SU-DHL-6 (cell line): ENCODE results near the gene TIMP1.

Source experiments
- H2AFZ ChIP-seq: fragments of 200-600 bp; sonication (generic); 2 replicates; pipeline ENCODE4 v1.6.1; 2014; ENCODE audit warnings: low read depth, mild to moderate bottlenecking, moderate library complexity, mixed read lengths, antibody characterized with exemption, low read length; ENCODE audit not compliant: severe bottlenecking
- H3F3A ChIP-seq: fragments of 200-600 bp; shearing (Covaris generic); 2 replicates; pipeline ENCODE4 v1.6.0; 2016; ENCODE audit warnings: antibody characterized with exemption, mild to moderate bottlenecking; ENCODE audit not compliant: insufficient read depth
- H3K27ac ChIP-seq: fragments of 200-600 bp; sonication (generic); 2 replicates; pipeline ENCODE4 v1.5.1; 2016; ENCODE audit warnings: low read depth, mild to moderate bottlenecking, low read length, moderate library complexity, mixed read lengths
- H3K27me3 ChIP-seq: fragments of 200-600 bp; sonication (generic), shearing (Covaris generic); 2 replicates; pipeline ENCODE4 v1.6.0; 2014; ENCODE audit warnings: mild to moderate bottlenecking, low read length
- H3K36me3 ChIP-seq: fragments of 200-600 bp; sonication (generic); 2 replicates; pipeline ENCODE4 v1.6.1; 2014; ENCODE audit warnings: mild to moderate bottlenecking, low read length, mixed read lengths
- H3K4me2 ChIP-seq: fragments of 300-600, 200-600 bp; shearing (Covaris generic), sonication (generic); 2 replicates; pipeline ENCODE4 v1.6.0; 2014; ENCODE audit warnings: low read length, low read depth, mild to moderate bottlenecking; ENCODE audit not compliant: poor library complexity, severe bottlenecking
- H3K4me3 ChIP-seq: fragments of 200-600 bp; sonication (generic); 2 replicates; pipeline ENCODE4 v1.5.1; 2014; ENCODE audit warnings: antibody characterized with exemption, low read length, mild to moderate bottlenecking, mixed read lengths; ENCODE audit not compliant: insufficient read depth, poor library complexity, severe bottlenecking
- H3K79me2 ChIP-seq: fragments of 200-600 bp; sonication (generic); 2 replicates; pipeline ENCODE4 v1.6.1; 2014; ENCODE audit warnings: mild to moderate bottlenecking, low read length, moderate library complexity; ENCODE audit not compliant: insufficient read depth
- H3K9ac ChIP-seq: fragments of 200-600 bp; sonication (generic); 2 replicates; pipeline ENCODE4 v1.7.0; 2014; ENCODE audit warnings: mild to moderate bottlenecking, low read length
- H3K9me2 ChIP-seq: fragments of 200-600 bp; sonication (generic); replicated peaks from 2 replicates; pipeline ENCODE4 v1.6.1; 2014; ENCODE audit warnings: low read length; ENCODE audit not compliant: insufficient read depth
- H3K9me3 ChIP-seq: fragments of 200-600 bp; sonication (generic); 2 replicates; pipeline ENCODE4 v1.6.1; 2014; ENCODE audit warnings: low read length, mixed read lengths; ENCODE audit not compliant: insufficient read depth
- H4K20me1 ChIP-seq: fragments of 200-600 bp; sonication (generic); 2 replicates; pipeline ENCODE4 v1.6.1; 2014; ENCODE audit warnings: low read depth, mild to moderate bottlenecking, antibody characterized with exemption, low read length, moderate library complexity, mixed read lengths
- EZH2phosphoT487 ChIP-seq: fragments of 200-600 bp; sonication (generic), shearing (Covaris generic); conservative IDR thresholded peaks from 2 replicates; pipeline ENCODE4 v1.6.1; 2018; ENCODE audit warnings: mild to moderate bottlenecking, antibody characterized with exemption, low read length, moderate library complexity, mixed read lengths
- TF ChIP-seq, protein P1 (sequence below): fragments of 200-600 bp; sonication (generic); IDR thresholded peaks from one replicate; pipeline ENCODE4 v1.5.1; 2017; ENCODE audit warnings: antibody characterized with exemption, mild to moderate bottlenecking, low read length, moderate library complexity; ENCODE audit not compliant: insufficient read depth, poor library complexity, severe bottlenecking

Gene TIMP1

DNA sequence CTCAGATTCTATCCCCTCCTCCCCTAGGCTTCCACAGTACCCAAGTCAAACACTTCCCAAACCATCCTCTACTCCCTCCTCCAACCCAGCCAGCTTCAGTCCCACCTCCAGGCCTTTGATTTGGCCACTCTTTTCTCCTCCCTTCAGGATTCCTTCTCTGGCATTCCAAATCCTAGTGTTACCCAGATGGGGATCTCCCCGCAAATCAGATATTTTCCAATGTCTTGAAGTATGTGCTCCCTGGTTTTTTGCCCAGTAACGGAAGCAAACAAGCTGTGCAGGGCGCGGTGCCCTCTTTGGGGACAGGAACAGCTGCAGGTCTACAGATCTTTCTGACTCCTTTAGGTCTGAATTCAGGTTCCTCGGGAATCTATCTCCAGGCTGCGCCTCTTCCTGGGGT, 39.6 kb downstream of the TIMP1 start:
- no peak overlapping the region for H3K9ac ChIP-seq
- H3K9me3 ChIP-seq, result no peaks in the 10 kb centered on the region
- no peaks in the 10 kb centered on the region for H3K79me2 ChIP-seq
- no peak overlapping the region for H3K4me3 ChIP-seq
- TF ChIP-seq, protein P1, sequence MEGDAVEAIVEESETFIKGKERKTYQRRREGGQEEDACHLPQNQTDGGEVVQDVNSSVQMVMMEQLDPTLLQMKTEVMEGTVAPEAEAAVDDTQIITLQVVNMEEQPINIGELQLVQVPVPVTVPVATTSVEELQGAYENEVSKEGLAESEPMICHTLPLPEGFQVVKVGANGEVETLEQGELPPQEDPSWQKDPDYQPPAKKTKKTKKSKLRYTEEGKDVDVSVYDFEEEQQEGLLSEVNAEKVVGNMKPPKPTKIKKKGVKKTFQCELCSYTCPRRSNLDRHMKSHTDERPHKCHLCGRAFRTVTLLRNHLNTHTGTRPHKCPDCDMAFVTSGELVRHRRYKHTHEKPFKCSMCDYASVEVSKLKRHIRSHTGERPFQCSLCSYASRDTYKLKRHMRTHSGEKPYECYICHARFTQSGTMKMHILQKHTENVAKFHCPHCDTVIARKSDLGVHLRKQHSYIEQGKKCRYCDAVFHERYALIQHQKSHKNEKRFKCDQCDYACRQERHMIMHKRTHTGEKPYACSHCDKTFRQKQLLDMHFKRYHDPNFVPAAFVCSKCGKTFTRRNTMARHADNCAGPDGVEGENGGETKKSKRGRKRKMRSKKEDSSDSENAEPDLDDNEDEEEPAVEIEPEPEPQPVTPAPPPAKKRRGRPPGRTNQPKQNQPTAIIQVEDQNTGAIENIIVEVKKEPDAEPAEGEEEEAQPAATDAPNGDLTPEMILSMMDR, result no peak
- no peak for TF ChIP-seq EZH2phosphoT487
- no peak overlapping the region for H3K4me2 ChIP-seq
- no peak overlapping the region for H2AFZ ChIP-seq
- no peak overlapping the region for H3K27ac ChIP-seq
- H3K9me2 ChIP-seq, result no peaks in the 10 kb centered on the region
- no peaks in the 10 kb centered on the region for H3K27me3 ChIP-seq
- no peaks in the 10 kb centered on the region for H3F3A ChIP-seq
- H3K36me3 ChIP-seq, result no peaks in the 10 kb centered on the region
- H4K20me1 ChIP-seq, result no peaks in the 10 kb centered on the region

DNA sequence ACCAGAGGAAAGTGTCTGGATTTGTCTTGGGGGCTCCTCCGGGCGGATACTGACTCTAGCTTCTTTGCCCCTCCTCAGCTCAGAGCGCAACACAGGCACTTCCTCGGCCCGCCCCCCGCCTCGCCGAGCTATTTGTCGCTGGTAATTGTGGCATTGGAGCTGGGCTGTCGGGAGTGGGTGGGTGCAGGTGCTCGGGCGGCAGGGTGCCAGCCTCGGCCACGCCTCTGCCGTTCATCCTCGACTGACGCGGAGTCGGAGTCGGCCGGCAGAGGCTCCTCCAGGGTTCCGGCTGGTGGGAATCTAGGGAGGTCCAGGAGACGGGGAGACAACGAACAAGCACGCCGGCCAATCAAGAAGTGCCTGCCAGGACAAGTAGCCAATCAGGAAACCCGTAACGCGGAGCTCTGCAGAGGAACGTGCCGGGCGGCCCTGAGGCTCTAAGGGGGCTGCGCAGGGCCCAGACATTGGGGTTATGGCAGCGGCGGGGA, 41.3 kb downstream of the TIMP1 start:
- no peak overlapping the region for H3K4me2 ChIP-seq
- no peak overlapping the region for H3K9ac ChIP-seq
- no peaks in the 10 kb centered on the region for H3K79me2 ChIP-seq

DNA sequence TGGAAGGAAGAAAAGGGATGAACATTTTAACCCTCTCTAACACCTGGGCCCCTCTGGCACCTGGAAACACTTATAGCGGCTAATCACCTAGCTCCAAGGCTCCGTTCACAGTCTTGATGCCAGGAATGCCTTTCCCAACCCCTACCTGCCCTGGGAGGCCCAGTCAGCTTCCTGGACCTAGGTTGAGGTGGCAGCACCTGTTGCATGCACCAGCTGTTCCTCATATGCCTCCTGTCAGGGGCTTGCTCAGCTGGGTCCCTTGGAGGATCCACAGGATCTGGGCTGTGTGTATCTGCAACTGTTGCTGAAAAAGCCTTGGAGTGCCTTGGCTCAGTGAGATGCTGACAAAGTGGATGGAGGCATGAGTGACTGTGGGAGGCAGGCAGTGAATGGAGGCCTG, 43.1 kb downstream of the TIMP1 start:
- no peaks in the 10 kb centered on the region for H4K20me1 ChIP-seq
- H3K9me2 ChIP-seq, result no peaks in the 10 kb centered on the region
- H3K4me2 ChIP-seq, result no peak overlapping the region
- TF ChIP-seq, protein P1, result no peak
- TF ChIP-seq EZH2phosphoT487, result no peak
- no peak overlapping the region for H3K27ac ChIP-seq
- no peaks in the 10 kb centered on the region for H3K9me3 ChIP-seq
- no peaks in the 10 kb centered on the region for H3K27me3 ChIP-seq
- no peaks in the 10 kb centered on the region for H3K36me3 ChIP-seq
- H3K4me3 ChIP-seq, result no peak overlapping the region
- no peak overlapping the region for H3K9ac ChIP-seq
- H3F3A ChIP-seq, result no peaks in the 10 kb centered on the region
- H2AFZ ChIP-seq, result no peak overlapping the region
- H3K79me2 ChIP-seq, result no peaks in the 10 kb centered on the region

More for the DNA sequence above, 41.3 kb downstream of the TIMP1 start:
- Histone ChIP-seq H2AFZ (no peak overlapping the region), H3F3A (no peaks in the 10 kb centered on the region), H4K20me1 (no peaks in the 10 kb centered on the region), H3K27me3 (no peaks in the 10 kb centered on the region), H3K27ac (no peak overlapping the region), H3K36me3 (no peaks in the 10 kb centered on the region), H3K9me2 (no peaks in the 10 kb centered on the region), H3K4me3 (no peak overlapping the region), H3K9me3 (no peaks in the 10 kb centered on the region)
- TF ChIP-seq EZH2phosphoT487, result no peak
- TF ChIP-seq, protein P1, result no peak

DNA sequence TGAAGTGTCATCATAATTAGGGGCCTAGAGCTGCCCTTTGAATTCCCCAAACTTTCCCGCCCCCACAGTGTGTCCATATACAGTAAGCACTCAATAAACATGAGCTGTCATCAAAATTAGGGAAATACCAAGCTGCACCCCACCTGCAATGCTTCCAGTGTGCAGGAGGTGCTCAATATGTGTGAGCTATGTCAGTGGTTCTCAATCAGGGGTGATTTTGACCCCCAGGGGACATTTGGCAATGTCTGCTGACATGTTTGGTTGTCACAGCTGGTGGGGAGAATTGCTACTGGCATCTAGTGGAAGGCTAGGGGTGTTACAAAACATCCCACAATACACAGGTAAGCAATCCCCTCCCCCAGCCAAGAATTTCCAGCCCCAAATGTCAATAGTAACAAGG, 46.7 kb downstream of the TIMP1 start:
- H3K27me3 ChIP-seq, result no peaks in the 10 kb centered on the region
- no peaks in the 10 kb centered on the region for H3K36me3 ChIP-seq
- no peak overlapping the region for H2AFZ ChIP-seq
- no peaks in the 10 kb centered on the region for H3F3A ChIP-seq
- no peak overlapping the region for H3K27ac ChIP-seq
- no peaks in the 10 kb centered on the region for H3K9me2 ChIP-seq
- no peak overlapping the region for H3K9ac ChIP-seq
- H3K9me3 ChIP-seq, result no peaks in the 10 kb centered on the region
- no peaks in the 10 kb centered on the region for H3K79me2 ChIP-seq
- no peaks in the 10 kb centered on the region for H4K20me1 ChIP-seq
- no peak overlapping the region for H3K4me2 ChIP-seq
- no peak for TF ChIP-seq EZH2phosphoT487
- TF ChIP-seq, protein P1, result no peak
- no peak overlapping the region for H3K4me3 ChIP-seq
